ENCODE data around the gene C22orf15.

Gene C22orf15

DNA sequence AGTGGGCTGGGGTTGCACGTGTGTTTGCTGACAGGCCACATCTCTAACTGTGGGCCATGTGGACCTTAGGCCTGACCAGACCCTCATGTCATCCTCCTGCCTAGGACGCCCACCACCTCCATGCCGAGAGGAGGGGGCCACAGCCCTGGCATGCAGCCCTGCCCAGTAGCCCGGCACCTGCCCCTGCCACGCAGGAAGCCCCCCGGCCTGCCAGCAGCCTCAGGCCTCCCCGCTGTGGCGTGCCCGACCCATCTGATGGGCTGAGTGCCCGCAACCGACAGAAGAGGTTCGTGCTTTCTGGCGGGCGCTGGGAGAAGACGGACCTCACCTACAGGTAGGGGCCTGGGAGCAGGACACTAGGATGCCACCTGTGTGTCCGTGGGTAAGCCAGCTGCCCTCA is 16.3 kb downstream of the C22orf15 start:
- no peak overlapping the region for H3K4me3 ChIP-seq (ENCODE audit: low read depth, low read length)
- TF ChIP-seq, protein P1, sequence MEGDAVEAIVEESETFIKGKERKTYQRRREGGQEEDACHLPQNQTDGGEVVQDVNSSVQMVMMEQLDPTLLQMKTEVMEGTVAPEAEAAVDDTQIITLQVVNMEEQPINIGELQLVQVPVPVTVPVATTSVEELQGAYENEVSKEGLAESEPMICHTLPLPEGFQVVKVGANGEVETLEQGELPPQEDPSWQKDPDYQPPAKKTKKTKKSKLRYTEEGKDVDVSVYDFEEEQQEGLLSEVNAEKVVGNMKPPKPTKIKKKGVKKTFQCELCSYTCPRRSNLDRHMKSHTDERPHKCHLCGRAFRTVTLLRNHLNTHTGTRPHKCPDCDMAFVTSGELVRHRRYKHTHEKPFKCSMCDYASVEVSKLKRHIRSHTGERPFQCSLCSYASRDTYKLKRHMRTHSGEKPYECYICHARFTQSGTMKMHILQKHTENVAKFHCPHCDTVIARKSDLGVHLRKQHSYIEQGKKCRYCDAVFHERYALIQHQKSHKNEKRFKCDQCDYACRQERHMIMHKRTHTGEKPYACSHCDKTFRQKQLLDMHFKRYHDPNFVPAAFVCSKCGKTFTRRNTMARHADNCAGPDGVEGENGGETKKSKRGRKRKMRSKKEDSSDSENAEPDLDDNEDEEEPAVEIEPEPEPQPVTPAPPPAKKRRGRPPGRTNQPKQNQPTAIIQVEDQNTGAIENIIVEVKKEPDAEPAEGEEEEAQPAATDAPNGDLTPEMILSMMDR (conservative IDR thresholded peaks at IDR 0.05; ENCODE audit: low read depth, low read length): no peak
- no peak for DNase-seq (ENCODE audit: low read depth)

DNA sequence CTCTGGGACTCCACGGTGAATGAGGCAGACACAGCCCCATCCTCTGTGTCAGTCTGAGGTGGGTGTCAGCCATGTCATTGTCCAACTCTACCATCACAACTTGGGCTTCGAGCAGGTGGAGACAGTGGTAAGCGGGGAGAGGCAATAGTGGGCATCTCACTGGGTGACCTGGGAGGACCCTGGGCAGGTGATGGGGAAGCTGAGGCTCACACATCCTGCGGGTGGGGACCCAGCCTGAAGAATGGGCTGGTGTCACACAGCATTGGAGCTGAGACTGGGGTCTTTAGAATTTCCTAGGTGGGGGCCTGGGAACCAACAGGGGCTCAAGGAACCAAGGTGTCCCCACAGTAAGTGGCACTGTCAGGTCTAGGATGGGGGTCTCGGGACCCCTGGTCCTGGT is 16.9 kb downstream of the C22orf15 start:
- TF ChIP-seq, protein P1 (conservative IDR thresholded peaks at IDR 0.05; ENCODE audit: low read depth, low read length): no peak
- H3K4me3 ChIP-seq (ENCODE audit: low read depth, low read length): no peak overlapping the region
- DNase-seq (ENCODE audit: low read depth): no peak

DNA sequence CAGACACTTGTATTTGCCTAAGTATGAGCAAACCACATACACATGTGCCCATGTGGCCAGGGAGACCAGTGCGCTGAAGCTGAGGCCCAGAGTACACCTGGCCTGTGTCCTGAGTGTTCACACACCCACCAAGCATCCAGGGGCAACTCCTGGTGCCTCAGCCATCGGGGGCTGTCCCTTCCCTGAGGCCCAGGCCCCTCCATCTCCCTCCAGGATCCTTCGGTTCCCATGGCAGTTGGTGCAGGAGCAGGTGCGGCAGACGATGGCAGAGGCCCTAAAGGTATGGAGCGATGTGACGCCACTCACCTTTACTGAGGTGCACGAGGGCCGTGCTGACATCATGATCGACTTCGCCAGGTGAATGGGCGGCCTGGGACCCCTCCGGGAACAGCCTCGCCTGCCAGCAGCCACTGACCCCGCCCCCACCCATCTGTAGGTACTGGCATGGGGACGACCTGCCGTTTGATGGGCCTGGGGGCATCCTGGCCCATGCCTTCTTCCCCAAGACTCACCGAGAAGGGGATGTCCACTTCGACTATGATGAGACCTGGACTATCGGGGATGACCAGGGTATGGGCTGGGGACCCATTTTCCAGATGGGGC is 17.5 kb downstream of the C22orf15 start:
- no peak for DNase-seq (ENCODE audit: low read depth)

DNA sequence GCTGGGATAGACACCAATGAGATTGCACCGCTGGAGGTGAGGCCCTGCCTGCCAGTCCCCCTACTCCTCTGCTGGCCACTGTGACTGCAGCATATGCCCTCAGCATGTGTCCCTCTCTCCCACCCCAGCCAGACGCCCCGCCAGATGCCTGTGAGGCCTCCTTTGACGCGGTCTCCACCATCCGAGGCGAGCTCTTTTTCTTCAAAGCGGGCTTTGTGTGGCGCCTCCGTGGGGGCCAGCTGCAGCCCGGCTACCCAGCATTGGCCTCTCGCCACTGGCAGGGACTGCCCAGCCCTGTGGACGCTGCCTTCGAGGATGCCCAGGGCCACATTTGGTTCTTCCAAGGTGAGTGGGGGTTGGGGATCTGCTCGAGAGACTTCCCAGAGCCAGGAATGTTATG is 18.3 kb downstream of the C22orf15 start:
- no peak for DNase-seq (ENCODE audit: low read depth)
- H3K4me3 ChIP-seq (ENCODE audit: low read depth, low read length): no peak overlapping the region
- TF ChIP-seq, protein P1 (conservative IDR thresholded peaks at IDR 0.05; ENCODE audit: low read depth, low read length): no peak

More for the DNA sequence above, 17.5 kb downstream of the C22orf15 start:
- TF ChIP-seq, protein P1 (conservative IDR thresholded peaks at IDR 0.05; ENCODE audit: low read depth, low read length): no peak
- H3K4me3 ChIP-seq (ENCODE audit: low read depth, low read length): no peak overlapping the region

DNA sequence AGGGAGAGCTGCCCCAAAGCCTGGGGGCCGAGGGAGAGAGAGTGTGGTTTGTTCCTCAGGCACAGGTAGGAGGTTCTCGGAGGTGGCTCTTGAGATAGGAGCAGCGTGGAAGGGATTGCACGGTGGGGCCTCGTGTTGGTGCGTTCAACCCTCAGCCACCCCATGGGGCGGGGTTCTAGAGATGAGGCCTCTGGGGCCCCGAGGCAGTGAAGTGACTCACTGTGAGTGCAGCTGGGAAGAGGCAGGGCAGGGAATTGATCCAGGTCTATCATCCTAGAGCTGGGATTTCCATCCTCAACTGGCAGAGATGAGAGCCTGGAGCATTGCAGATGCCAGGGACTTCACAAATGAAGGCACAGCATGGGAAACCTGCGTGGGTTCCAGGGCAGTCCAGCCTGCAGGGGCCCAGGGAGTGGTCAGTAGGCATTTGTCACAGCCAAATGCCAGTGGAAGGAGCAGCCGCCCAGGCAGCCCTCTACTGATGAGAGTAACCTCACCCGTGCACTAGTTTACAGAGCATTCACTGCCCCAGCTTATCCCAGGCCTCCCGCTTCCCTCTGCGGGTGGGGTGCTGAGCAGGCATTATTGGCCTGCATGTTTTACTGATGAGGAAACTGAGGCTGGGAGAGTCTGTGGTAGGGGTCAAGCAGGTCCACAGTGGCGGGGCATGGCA is 18.9 kb downstream of the C22orf15 start:
- TF ChIP-seq, protein P1 (conservative IDR thresholded peaks at IDR 0.05; ENCODE audit: low read depth, low read length): no peak
- DNase-seq (ENCODE audit: low read depth): peak; percentile 31
- H3K4me3 ChIP-seq (ENCODE audit: low read depth, low read length): no peak overlapping the region

DNA sequence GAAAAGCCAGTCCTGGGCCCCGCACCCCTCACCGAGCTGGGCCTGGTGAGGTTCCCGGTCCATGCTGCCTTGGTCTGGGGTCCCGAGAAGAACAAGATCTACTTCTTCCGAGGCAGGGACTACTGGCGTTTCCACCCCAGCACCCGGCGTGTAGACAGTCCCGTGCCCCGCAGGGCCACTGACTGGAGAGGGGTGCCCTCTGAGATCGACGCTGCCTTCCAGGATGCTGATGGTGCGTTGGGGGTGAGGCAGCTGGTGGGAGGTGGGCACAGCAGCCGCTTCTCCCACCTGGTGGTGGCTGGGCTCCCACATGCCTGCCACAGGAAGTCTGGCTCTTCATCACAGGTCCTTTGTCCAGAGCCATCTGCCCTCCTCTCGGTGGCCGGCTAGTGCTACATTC is 19.5 kb downstream of the C22orf15 start:
- H3K4me3 ChIP-seq (ENCODE audit: low read depth, low read length): no peak overlapping the region
- no peak for DNase-seq (ENCODE audit: low read depth)
- TF ChIP-seq, protein P1 (conservative IDR thresholded peaks at IDR 0.05; ENCODE audit: low read depth, low read length): no peak

DNA sequence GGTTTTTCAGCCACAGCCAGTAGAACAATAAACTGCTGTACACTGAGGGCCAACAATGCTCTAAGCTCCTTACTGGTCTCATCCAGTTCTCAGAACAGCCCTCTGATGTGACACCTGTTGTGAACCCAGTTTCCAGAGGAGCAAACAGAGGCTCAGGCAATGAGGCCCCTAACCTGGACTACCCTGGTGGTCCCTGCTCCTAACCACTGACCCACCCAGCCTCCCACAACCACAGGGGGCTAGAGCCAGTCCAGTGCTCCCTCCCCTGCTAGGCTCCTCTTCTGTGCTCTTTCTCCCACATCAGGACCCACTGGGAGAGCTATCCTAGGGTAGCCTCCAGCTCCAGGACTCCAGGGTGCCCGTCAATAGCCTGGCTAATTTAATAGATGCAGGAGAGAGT is 19.9 kb downstream of the C22orf15 start:
- TF ChIP-seq, protein P1 (conservative IDR thresholded peaks at IDR 0.05; ENCODE audit: low read depth, low read length): no peak
- no peak for DNase-seq (ENCODE audit: low read depth)
- H3K4me3 ChIP-seq (ENCODE audit: low read depth, low read length): no peak overlapping the region
